HG02852 (cell line): ENCODE results near the gene MBD5.

ENCODE experiments used
- ATAC-seq: cut with Tn5 transposase; IDR thresholded peaks from one replicate; pipeline ENCODE4 v1.9.1; 2021; ENCODE audit warnings: mild to moderate bottlenecking, moderate library complexity; ENCODE audit not compliant: unreplicated experiment

The MBD5 gene

GRCh38 chr2:148209603-148210002 lies 188.7 kb downstream of the MBD5 start:
- ATAC-seq: no peak

- no peak for ATAC-seq
Observed at GRCh38 chr2:148218326-148219075, 197.6 kb downstream of the MBD5 start.

GRCh38 chr2:148221166-148221565 lies 200.3 kb downstream of the MBD5 start:
- ATAC-seq: no peak

- no peak for ATAC-seq
Observed at GRCh38 chr2:148221926-148222325, 201.0 kb downstream of the MBD5 start.

GRCh38 chr2:148231858-148232257 lies 211.0 kb downstream of the MBD5 start:
- no peak for ATAC-seq

- ATAC-seq: no peak
Observed at GRCh38 chr2:148234143-148234542, 213.3 kb downstream of the MBD5 start.

- ATAC-seq: no peak
Observed at GRCh38 chr2:148237911-148238310, 217.0 kb downstream of the MBD5 start.

GRCh38 chr2:148238561-148238960 lies 217.7 kb downstream of the MBD5 start:
- no peak for ATAC-seq

- no peak for ATAC-seq
Observed at GRCh38 chr2:148240838-148241237, 219.9 kb downstream of the MBD5 start.

- no peak for ATAC-seq
Observed at GRCh38 chr2:148244593-148245292, 223.9 kb downstream of the MBD5 start.

GRCh38 chr2:148251993-148252392 lies 231.1 kb downstream of the MBD5 start:
- no peak for ATAC-seq

GRCh38 chr2:148252646-148253045 lies 231.8 kb downstream of the MBD5 start:
- ATAC-seq: no peak

GRCh38 chr2:148253685-148254084 lies 232.8 kb downstream of the MBD5 start:
- ATAC-seq: no peak

- no peak for ATAC-seq
Observed at GRCh38 chr2:148255929-148256328, 235.0 kb downstream of the MBD5 start.

- no peak for ATAC-seq
Observed at GRCh38 chr2:148257276-148257675, 236.4 kb downstream of the MBD5 start.

- no peak for ATAC-seq
Observed at GRCh38 chr2:148258124-148258523, 237.2 kb downstream of the MBD5 start.

- ATAC-seq: no peak
Observed at GRCh38 chr2:148259674-148260073, 238.8 kb downstream of the MBD5 start.

- ATAC-seq: no peak
Observed at GRCh38 chr2:148263890-148264289, 243.0 kb downstream of the MBD5 start.

- no peak for ATAC-seq
Observed at GRCh38 chr2:148273158-148273691, 252.3 kb downstream of the MBD5 start.

GRCh38 chr2:148279216-148279615 lies 258.3 kb downstream of the MBD5 start:
- no peak for ATAC-seq

- no peak for ATAC-seq
Observed at GRCh38 chr2:148282201-148282600, 261.3 kb downstream of the MBD5 start.

GRCh38 chr2:148292431-148292830 lies 271.5 kb downstream of the MBD5 start:
- ATAC-seq: no peak
